Ishikawa (cell line): ENCODE measurements around the gene SGMS1.

Experiments
- EGR1 ChIP-seq: IDR thresholded peaks from 2 replicates; pipeline ENCODE4 v1.6.1; 2012
- EP300 ChIP-seq: IDR thresholded peaks from 2 replicates; pipeline ENCODE4 v1.6.1; 2012; ENCODE audit warnings: borderline replicate concordance
- RAD21 ChIP-seq: IDR thresholded peaks from 2 replicates; pipeline ENCODE4 v1.6.1; 2012; ENCODE audit warnings: low read depth
- TAF1 ChIP-seq: IDR thresholded peaks from 2 replicates; pipeline ENCODE4 v1.6.1; 2012; ENCODE audit warnings: low read depth, mild to moderate bottlenecking
- TEAD4 ChIP-seq: IDR thresholded peaks from 2 replicates; pipeline ENCODE4 v1.6.1; 2012
- TF ChIP-seq, protein P1 (sequence below): IDR thresholded peaks from 2 replicates; pipeline ENCODE4 v1.6.1; 2012; ENCODE audit warnings: low read depth, mild to moderate bottlenecking
- TF ChIP-seq, protein P2 (sequence below): IDR thresholded peaks from 2 replicates; pipeline ENCODE4 v1.6.1; 2012

DNA sequence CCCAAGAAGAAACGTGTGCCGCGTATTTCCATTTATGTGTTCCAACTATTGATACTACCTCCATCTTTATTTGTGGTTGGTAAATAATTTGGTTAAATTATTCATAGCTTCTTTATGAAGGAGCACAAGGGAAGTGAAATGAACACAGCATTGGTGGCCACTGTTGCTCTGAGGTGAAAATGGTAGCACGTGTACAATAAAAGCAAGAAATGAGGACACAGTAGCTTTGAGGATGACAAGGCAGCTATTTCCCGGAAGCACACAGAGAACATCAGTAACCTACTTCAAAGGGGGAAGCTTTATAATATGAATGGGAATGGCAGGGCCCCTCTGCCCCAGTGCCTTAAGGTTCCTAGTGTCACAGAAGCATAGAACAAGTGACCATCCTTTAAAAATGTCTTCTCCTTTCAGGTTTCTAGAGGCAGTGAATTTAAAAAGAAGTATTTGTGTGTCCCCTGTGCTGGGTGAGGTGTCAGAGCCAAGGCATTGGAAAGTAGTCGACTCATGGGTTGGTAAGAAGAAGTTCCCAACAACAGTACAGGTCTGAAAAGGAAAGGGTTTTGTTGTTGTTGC is 78.8 kb downstream of the SGMS1 start:
- no peak for TF ChIP-seq RAD21
- TF ChIP-seq, protein P1, sequence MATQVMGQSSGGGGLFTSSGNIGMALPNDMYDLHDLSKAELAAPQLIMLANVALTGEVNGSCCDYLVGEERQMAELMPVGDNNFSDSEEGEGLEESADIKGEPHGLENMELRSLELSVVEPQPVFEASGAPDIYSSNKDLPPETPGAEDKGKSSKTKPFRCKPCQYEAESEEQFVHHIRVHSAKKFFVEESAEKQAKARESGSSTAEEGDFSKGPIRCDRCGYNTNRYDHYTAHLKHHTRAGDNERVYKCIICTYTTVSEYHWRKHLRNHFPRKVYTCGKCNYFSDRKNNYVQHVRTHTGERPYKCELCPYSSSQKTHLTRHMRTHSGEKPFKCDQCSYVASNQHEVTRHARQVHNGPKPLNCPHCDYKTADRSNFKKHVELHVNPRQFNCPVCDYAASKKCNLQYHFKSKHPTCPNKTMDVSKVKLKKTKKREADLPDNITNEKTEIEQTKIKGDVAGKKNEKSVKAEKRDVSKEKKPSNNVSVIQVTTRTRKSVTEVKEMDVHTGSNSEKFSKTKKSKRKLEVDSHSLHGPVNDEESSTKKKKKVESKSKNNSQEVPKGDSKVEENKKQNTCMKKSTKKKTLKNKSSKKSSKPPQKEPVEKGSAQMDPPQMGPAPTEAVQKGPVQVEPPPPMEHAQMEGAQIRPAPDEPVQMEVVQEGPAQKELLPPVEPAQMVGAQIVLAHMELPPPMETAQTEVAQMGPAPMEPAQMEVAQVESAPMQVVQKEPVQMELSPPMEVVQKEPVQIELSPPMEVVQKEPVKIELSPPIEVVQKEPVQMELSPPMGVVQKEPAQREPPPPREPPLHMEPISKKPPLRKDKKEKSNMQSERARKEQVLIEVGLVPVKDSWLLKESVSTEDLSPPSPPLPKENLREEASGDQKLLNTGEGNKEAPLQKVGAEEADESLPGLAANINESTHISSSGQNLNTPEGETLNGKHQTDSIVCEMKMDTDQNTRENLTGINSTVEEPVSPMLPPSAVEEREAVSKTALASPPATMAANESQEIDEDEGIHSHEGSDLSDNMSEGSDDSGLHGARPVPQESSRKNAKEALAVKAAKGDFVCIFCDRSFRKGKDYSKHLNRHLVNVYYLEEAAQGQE: no peak
- no peak for TF ChIP-seq TEAD4
- no peak for TF ChIP-seq TAF1
- no peak for TF ChIP-seq EGR1
- TF ChIP-seq, protein P2, sequence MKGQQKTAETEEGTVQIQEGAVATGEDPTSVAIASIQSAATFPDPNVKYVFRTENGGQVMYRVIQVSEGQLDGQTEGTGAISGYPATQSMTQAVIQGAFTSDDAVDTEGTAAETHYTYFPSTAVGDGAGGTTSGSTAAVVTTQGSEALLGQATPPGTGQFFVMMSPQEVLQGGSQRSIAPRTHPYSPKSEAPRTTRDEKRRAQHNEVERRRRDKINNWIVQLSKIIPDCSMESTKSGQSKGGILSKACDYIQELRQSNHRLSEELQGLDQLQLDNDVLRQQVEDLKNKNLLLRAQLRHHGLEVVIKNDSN: no peak
- no peak for TF ChIP-seq EP300
